Karpas-422 (cell line): ENCODE results near the gene DZANK1. TPM values are rescaled to one million over a fixed set of nuclear protein-coding genes. Genes with fewer than 3 reads are reported as not detected.
"Not testable (repeated sequence)": the region's sequence is repeated elsewhere in the genome, so short reads cannot be mapped to it uniquely, and the experiment has no call there.

ENCODE experiments used
- DNase-seq: peaks from one replicate; pipeline ENCODE4 v3.0.0-alpha.2; 2015
- H2AFZ ChIP-seq: fragments of 200-600 bp; sonication (generic); 2 replicates; pipeline ENCODE4 v1.6.1; 2014; ENCODE audit warnings: antibody characterized with exemption, low read length, mixed read lengths
- H3K27ac ChIP-seq: fragments of 200-600 bp; sonication (generic); 2 replicates; pipeline ENCODE4 v1.5.1; 2014; ENCODE audit warnings: mild to moderate bottlenecking, low read length, moderate library complexity
- H3K27me3 ChIP-seq: fragments of 200-600 bp; sonication (generic); 2 replicates; pipeline ENCODE4 v1.6.1; 2014; ENCODE audit warnings: low read length, mixed read lengths
- H3K36me3 ChIP-seq: fragments of 200-600 bp; sonication (generic); 2 replicates; pipeline ENCODE4 v1.6.1; 2014; ENCODE audit warnings: low read length, mixed read lengths; ENCODE audit not compliant: insufficient read depth
- H3K4me1 ChIP-seq: fragments of 200-600 bp; sonication (generic); 2 replicates; pipeline ENCODE4 v1.6.1; 2014; ENCODE audit warnings: mild to moderate bottlenecking, low read length, mixed read lengths
- H3K4me2 ChIP-seq: fragments of 200-600 bp; sonication (generic); 2 replicates; pipeline ENCODE4 v1.6.1; 2014; ENCODE audit warnings: low read length, low read depth, mild to moderate bottlenecking; ENCODE audit not compliant: poor library complexity, severe bottlenecking
- H3K4me3 ChIP-seq: fragments of 200-600 bp; sonication (generic); 2 replicates; pipeline ENCODE4 v1.5.1; 2014; ENCODE audit warnings: mild to moderate bottlenecking, antibody characterized with exemption, low read length, mixed read lengths
- H3K79me2 ChIP-seq: fragments of 200-600 bp; sonication (generic); 2 replicates; pipeline ENCODE4 v1.6.1; 2014; ENCODE audit warnings: mild to moderate bottlenecking, low read length, mixed read lengths
- H3K9ac ChIP-seq: fragments of 200-600 bp; sonication (generic); 2 replicates; pipeline ENCODE4 v1.6.0; 2014; ENCODE audit warnings: low read length
- H3K9me2 ChIP-seq: fragments of 200-600 bp; sonication (generic), shearing (Covaris generic); replicated peaks from 2 replicates; pipeline ENCODE4 v1.6.0; 2014; ENCODE audit warnings: mild to moderate bottlenecking, low read length, moderate library complexity; ENCODE audit not compliant: insufficient read depth
- H3K9me3 ChIP-seq: fragments of 300-700, 200-600 bp; sonication (generic); 2 replicates; pipeline ENCODE4 v1.6.1; 2014; ENCODE audit warnings: low read length, mixed read lengths
- H4K20me1 ChIP-seq: fragments of 200-600 bp; sonication (generic); 2 replicates; pipeline ENCODE4 v1.6.1; 2014; ENCODE audit warnings: mild to moderate bottlenecking, antibody characterized with exemption, low read length, low read depth; ENCODE audit not compliant: insufficient read depth
- total RNA-seq: library from RNA; depleted of rRNA; stranded (reverse); fragments of >200 nt; shearing (Covaris generic); gene quantifications from 2 replicates; pipeline ENCODE4 v1.2.3, GENCODE V29; 2014; ENCODE audit warnings: low replicate concordance

Gene DZANK1
- total RNA-seq, 1 experiment from 2014 or later, result 35.6 TPM

DNA sequence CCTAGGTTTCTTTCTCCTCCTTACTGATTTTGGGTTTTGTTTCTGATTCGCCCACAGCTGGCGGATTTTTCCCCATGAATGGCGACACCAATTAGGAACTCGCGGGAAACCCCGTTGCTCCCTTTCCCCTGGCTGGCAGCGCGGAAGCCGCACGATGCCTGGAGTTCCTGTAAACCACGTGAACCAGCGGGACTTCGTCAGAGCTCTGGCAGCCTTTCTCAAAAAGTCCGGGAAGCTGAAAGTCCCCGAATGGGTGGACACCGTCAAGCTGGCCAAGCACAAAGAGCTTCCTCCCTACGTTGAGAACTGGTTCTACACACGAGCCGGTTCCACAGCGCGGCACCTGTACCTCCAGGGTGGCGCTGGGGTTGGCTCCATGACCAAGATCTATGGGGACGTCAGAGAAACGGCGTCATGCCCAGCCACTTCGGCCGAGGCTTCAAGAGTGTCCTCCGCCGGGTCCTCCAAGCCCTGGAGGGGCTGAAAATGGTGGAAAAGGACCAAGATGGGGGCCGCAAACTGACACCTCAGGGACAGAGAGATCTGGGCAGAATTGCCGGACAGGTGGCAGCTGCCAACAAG, 37.7 kb upstream of the DZANK1 start:
- DNase-seq, result no peak
- Histone ChIP-seq H3K4me1 (peaks cover 28% of the 10 kb centered on the region), H3K36me3 (no peaks in the 10 kb centered on the region), H2AFZ (peak overlapping the region; percentile 6; the same call in 1 of the 2 replicates), H3K4me3 (no peak overlapping the region), H3K9me3 (no peaks in the 10 kb centered on the region), H3K9me2 (no peaks in the 10 kb centered on the region), H3K9ac (no peak overlapping the region), H3K4me2 (no peak overlapping the region), H3K79me2 (peaks cover 17% of the 10 kb centered on the region), H3K27me3 (no peaks in the 10 kb centered on the region), H4K20me1 (no peaks in the 10 kb centered on the region), H3K27ac (no peak overlapping the region)

GRCh38 chr20:18501672-18502071, 34.8 kb upstream of the DZANK1 start:
- not testable (repeated sequence) for H3K9ac ChIP-seq, H3K36me3 ChIP-seq, H3K27me3 ChIP-seq, DNase-seq, H3K9me3 ChIP-seq, H3K79me2 ChIP-seq, H3K4me2 ChIP-seq, H3K27ac ChIP-seq, H4K20me1 ChIP-seq, H3K9me2 ChIP-seq, H3K4me3 ChIP-seq
- 0 out of 2 replicates have a peak overlapping the region, but pooled peaks have one; percentile 12 for H2AFZ ChIP-seq
- peaks cover 19% of the 10 kb centered on the region for H3K4me1 ChIP-seq

DNA sequence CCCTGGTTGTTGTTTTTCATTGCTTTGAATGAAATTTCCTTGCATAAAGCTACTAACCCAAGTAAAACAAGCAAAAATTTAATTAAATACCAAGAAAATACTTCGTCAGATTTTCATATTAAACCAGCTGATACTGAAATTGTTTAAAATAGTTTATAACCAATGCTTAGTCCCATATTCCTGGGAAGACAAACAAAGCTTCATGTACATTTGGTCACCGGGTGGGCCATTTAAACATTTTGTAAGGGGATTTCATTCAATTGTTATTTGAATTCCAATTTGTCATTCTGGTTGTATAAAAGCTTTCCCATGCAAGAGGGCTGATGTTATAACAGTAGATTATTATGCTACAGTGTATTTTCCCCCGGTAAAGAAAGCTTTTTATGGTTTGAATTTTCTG, 30.8 kb upstream of the DZANK1 start:
- peak overlapping the region; percentile 81 for H3K4me3 ChIP-seq
- H4K20me1 ChIP-seq, result no peaks in the 10 kb centered on the region
- H3K27me3 ChIP-seq, result no peaks in the 10 kb centered on the region
- peak overlapping the region; percentile 79 for H3K4me2 ChIP-seq
- H2AFZ ChIP-seq, result peak overlapping the region; percentile 77
- no peak for DNase-seq
- peaks cover 26% of the 10 kb centered on the region for H3K79me2 ChIP-seq
- H3K36me3 ChIP-seq, result peaks cover 13% of the 10 kb centered on the region
- no peaks in the 10 kb centered on the region for H3K9me2 ChIP-seq
- H3K27ac ChIP-seq, result 0 out of 2 replicates have a peak overlapping the region, but pooled peaks have one; percentile 21
- no peaks in the 10 kb centered on the region for H3K9me3 ChIP-seq
- peaks cover 14% of the 10 kb centered on the region for H3K4me1 ChIP-seq
- H3K9ac ChIP-seq, result peak overlapping the region; percentile 77

DNA sequence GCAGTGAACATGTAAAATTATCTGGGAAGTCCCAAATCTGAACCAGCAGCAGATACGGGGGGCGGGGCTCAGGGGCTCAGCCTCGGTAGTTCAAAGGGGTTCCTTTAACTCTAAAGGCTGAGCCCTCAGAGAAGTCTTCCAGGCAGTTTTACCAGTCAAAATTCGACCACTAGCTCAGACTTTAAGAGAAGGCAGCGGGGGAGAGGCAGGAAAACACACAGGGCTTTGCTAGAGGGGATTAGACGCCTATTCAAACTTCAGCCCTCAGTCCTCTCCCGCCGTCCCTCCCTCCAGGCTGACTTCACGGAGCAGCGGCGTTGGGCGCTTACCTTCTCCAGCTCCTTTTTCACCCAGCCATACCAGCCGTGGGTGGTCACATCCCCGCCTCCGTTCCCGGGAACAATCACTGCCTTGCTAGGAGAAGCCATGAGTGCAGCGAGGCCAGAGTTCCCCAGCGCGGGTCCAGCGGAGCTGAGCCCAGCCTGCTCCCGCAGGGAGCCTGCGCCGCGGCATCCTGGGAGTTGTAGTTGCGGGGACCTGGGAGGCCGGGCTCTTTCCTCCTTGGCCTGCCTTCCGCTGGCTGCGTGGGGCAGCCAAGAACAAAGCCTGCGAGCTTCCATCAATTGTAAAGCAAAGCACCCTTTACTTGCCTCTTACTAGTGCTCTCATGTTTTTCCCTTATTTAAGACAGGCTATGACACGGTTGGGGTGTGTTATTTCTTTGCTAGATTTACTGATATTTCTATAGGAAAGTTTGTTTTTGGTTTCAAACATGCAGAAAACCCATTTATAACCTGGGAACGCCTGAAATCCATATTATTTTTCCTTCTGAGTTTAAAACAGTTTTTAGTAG, 30.1 kb upstream of the DZANK1 start, which contains the start of gene RBBP9:
Gene RBBP9, minus strand, starts transcription at position 486 of the 853 bp plus-strand sequence. Its CDS starts 58 bp downstream, at position 428.
- H3K36me3 ChIP-seq, result peaks cover 18% of the 10 kb centered on the region
- no peaks in the 10 kb centered on the region for H4K20me1 ChIP-seq
- peak; percentile 94 for DNase-seq
- H2AFZ ChIP-seq, result peak within 1 kb of the TSS; percentile 77
- H3K27ac ChIP-seq, result peak within 1 kb of the TSS; percentile 23; the same call in 1 of the 2 replicates
- H3K79me2 ChIP-seq, result peaks cover 28% of the 10 kb centered on the region
- no peaks in the 10 kb centered on the region for H3K9me2 ChIP-seq
- peak within 1 kb of the TSS; percentile 81 for H3K4me3 ChIP-seq
- H3K27me3 ChIP-seq, result no peaks in the 10 kb centered on the region
- H3K4me1 ChIP-seq, result peaks cover 14% of the 10 kb centered on the region
- no peaks in the 10 kb centered on the region for H3K9me3 ChIP-seq
- peak within 1 kb of the TSS; percentile 79 for H3K4me2 ChIP-seq
- peak within 1 kb of the TSS; percentile 77 for H3K9ac ChIP-seq

DNA sequence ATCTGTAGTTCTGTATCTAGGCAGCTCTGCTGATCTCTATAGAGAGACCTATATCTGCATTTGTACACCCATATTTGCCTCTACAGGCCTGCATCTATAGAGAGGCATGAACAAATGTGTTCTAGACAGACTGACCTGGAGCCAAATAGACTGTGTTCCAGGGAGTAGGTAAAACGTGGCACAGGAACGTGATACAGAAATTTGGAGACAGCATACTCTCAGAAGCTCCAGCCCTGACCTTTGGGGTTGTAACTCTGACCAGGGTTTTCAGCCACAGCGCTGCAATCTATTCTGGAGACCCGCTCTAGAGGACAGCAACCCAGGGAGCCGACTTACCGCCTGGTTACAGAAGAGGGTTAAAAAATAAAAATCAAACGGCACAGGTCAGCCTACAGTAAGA, 29.2 kb upstream of the DZANK1 start:
- Histone ChIP-seq H4K20me1 (no peaks in the 10 kb centered on the region), H3K27me3 (no peaks in the 10 kb centered on the region), H3K4me1 (peaks cover 14% of the 10 kb centered on the region), H3K9me3 (no peaks in the 10 kb centered on the region), H3K4me2 (peak overlapping the region; percentile 79), H3K9me2 (no peaks in the 10 kb centered on the region), H3K9ac (peak overlapping the region; percentile 77), H3K27ac (peak overlapping the region; percentile 23; the same call in 1 of the 2 replicates), H3K4me3 (peak overlapping the region; percentile 81), H3K36me3 (peaks cover 18% of the 10 kb centered on the region), H3K79me2 (peaks cover 28% of the 10 kb centered on the region), H2AFZ (peak overlapping the region; percentile 77)
- peak; percentile 67 for DNase-seq

DNA sequence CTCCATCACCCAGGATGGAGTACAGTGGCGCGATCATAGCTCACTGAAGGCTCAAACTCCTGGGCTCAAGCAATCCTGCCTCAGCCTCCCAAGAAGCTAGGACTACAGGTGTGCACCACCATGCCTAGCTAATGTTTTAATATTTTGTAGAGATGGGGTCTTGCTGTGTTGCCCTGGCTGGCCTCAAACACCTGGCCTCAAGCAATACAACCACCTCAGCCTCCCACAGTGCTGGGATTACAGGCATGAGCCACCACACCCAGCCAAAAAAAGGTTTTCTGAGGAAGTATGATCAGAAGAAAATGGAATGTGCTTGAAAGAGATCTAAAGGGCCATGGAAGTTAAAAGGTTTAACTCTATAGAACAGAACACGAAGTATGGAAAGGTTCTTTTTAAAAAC, 21.5 kb upstream of the DZANK1 start:
- H3K36me3 ChIP-seq, result peaks cover 43% of the 10 kb centered on the region
- H3K27ac ChIP-seq, result no peak overlapping the region
- DNase-seq, result no peak
- H2AFZ ChIP-seq, result no peak overlapping the region
- no peaks in the 10 kb centered on the region for H3K27me3 ChIP-seq
- peaks cover 4% of the 10 kb centered on the region; the same call in 1 of the 2 replicates for H3K79me2 ChIP-seq
- H4K20me1 ChIP-seq, result no peaks in the 10 kb centered on the region
- no peak overlapping the region for H3K4me2 ChIP-seq
- no peak overlapping the region for H3K4me3 ChIP-seq
- no peaks in the 10 kb centered on the region for H3K9me2 ChIP-seq
- H3K9me3 ChIP-seq, result no peaks in the 10 kb centered on the region
- no peaks in the 10 kb centered on the region for H3K4me1 ChIP-seq
- H3K9ac ChIP-seq, result no peak overlapping the region

DNA sequence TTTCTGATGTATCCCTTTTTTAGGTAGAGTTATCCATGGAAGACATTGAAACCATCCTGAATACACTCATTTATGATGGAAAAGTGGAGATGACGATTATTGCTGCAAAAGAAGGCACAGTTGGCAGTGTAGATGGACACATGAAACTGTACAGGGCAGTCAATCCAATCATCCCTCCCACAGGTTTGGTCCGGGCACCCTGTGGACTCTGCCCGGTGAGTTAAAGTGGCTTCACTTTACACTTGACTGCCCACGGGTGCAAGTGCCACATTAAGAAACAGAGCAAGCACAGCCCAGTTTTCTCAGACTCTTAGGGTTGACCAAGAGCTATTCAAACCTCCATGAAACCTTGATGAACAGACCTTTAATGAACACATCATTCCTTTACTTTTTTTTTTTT, 14.8 kb upstream of the DZANK1 start:
- H3K79me2 ChIP-seq, result no peaks in the 10 kb centered on the region
- peaks cover 45% of the 10 kb centered on the region; the same call in 1 of the 2 replicates for H3K36me3 ChIP-seq
- H3K9me3 ChIP-seq, result no peaks in the 10 kb centered on the region
- H2AFZ ChIP-seq, result no peak overlapping the region
- H3K4me3 ChIP-seq, result no peak overlapping the region
- no peak overlapping the region for H3K27ac ChIP-seq
- H3K9ac ChIP-seq, result no peak overlapping the region
- H4K20me1 ChIP-seq, result no peaks in the 10 kb centered on the region
- no peaks in the 10 kb centered on the region for H3K4me1 ChIP-seq
- H3K9me2 ChIP-seq, result no peaks in the 10 kb centered on the region
- no peak overlapping the region for H3K4me2 ChIP-seq
- no peak for DNase-seq
- H3K27me3 ChIP-seq, result no peaks in the 10 kb centered on the region

- Histone ChIP-seq H3K36me3 (peaks cover 44% of the 10 kb centered on the region; the same call in 1 of the 2 replicates), H2AFZ (no peak overlapping the region), H3K9me2 (no peaks in the 10 kb centered on the region), H3K4me2 (no peak overlapping the region), H3K79me2 (no peaks in the 10 kb centered on the region), H3K27me3 (no peaks in the 10 kb centered on the region), H3K4me3 (no peak overlapping the region), H4K20me1 (no peaks in the 10 kb centered on the region), H3K27ac (no peak overlapping the region), H3K4me1 (no peaks in the 10 kb centered on the region), H3K9me3 (no peaks in the 10 kb centered on the region), H3K9ac (no peak overlapping the region)
- no peak for DNase-seq
Measured at GRCh38 chr20:18477821-18478220, 11.0 kb upstream of the DZANK1 start.
